Measurements from ENCODE around the gene GPRC5C.

Gene GPRC5C

DNA sequence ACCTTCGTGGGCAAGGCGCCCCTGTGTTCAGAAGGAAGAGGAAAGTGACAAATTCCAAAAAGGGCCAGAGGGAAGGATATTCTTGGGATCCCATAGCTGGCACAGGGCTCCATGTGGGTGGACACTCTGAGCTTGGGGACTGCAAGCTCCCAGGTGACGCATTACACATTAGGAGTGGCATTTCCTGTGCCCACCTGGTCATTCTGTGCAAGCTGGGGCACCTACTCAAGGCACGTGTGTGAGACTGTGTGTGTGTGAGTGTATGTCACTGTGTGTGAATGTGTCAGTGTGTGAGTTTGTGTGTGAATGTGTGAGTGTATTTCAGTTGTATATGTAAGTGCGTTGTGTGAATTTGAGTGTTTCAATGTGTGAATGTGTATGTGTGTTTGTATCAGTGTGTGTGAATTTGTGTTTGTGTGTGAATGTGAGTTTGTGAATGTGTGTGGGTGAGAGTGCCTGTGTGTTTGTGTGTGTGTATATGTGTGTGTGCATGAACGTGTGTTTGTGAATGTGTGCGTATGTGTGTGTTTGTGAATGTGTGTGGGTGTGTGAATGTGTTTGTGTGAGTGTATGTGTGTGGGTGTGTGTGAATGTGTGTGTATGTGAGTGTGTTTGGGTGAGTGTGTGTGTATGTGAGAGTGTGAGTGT lies 33.0 kb downstream of the GPRC5C start:
- Mint-ChIP-seq H3K27ac (no peak overlapping the region), H3K4me3 (no peak overlapping the region), H3K27me3 (no peaks in the 10 kb centered on the region), H3K9me3 (no peaks in the 10 kb centered on the region), H3K4me1 (peaks cover 39% of the 10 kb centered on the region)
- DNase-seq = no peak
- ATAC-seq = no peak

DNA sequence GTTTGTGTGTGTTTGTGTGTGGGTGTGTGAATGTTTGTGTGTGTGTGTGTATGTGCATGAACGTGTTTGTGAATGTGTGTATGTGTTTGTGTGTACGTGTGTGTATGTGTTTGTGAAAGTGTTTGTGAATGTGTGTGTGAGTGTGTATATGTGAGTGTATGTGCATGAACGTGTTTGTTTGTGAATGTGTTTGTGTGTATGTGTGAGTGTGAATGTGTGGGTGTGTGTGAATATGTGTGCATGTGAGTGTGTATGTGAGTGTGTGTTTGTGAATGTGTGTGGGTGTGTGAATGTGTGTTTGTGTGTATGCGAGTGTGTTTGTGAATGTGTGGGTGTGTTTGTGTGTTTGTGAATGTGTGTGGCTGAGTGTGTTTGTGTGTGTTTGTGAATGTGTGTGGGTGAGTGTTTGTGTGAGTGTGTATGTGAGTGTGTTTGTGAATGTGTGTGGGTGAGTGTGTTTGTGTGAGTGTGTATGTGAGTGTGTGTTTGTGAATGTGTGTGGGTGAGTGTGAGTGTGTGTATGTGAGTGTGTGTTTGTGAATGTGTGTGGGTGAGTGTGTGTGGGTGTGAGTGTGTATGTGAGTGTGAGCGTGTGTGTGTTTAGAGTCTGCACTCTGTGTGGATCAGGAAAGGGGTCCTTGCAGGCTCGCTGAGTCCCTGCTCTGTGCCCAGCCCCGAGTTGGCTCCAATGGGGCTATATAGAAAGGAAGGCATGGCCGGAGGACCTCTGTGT lies 33.7 kb downstream of the GPRC5C start:
- Mint-ChIP-seq H3K4me3 (no peak overlapping the region), H3K4me1 (peaks cover 46% of the 10 kb centered on the region)
- no peak for ATAC-seq

GRCh38 chr17:74466111-74466827 lies 34.4 kb downstream of the GPRC5C start, which contains the start of gene CD300A:
Gene CD300A (plus strand): TSS chr17:74466634. CDS start chr17:74466704, 70 bp downstream.
- Mint-ChIP-seq H3K27ac (no peak within 1 kb of the TSS), H3K27me3 (no peaks in the 10 kb centered on the region), H3K9me3 (no peaks in the 10 kb centered on the region), H3K4me3 (no peak within 1 kb of the TSS), H3K4me1 (peaks cover 49% of the 10 kb centered on the region)
- DNase-seq (peak in 1 of 2 donors; percentile 26), ATAC-seq (peak; percentile 1)

More for the DNA sequence above, 33.7 kb downstream of the GPRC5C start:
- H3K9me3 Mint-ChIP-seq = no peaks in the 10 kb centered on the region
- DNase-seq = no peak
- H3K27me3 Mint-ChIP-seq = no peaks in the 10 kb centered on the region
- H3K27ac Mint-ChIP-seq = no peak overlapping the region

- ATAC-seq (peak; percentile 25), DNase-seq (no peak)
- no peaks in the 10 kb centered on the region for H3K9me3 Mint-ChIP-seq
- H3K4me3 Mint-ChIP-seq = no peak overlapping the region
- H3K27ac Mint-ChIP-seq = no peak overlapping the region
- H3K27me3 Mint-ChIP-seq = no peaks in the 10 kb centered on the region
- peaks cover 55% of the 10 kb centered on the region for H3K4me1 Mint-ChIP-seq
Measured at GRCh38 chr17:74466828-74467184, 34.9 kb downstream of the GPRC5C start.

- peak; percentile 11 for ATAC-seq
- Mint-ChIP-seq H3K27me3 (no peaks in the 10 kb centered on the region), H3K27ac (no peak overlapping the region), H3K4me1 (peaks cover 55% of the 10 kb centered on the region), H3K9me3 (no peaks in the 10 kb centered on the region), H3K4me3 (no peak overlapping the region)
- DNase-seq = no peak
Measured at GRCh38 chr17:74467221-74467951, 35.5 kb downstream of the GPRC5C start.

DNA sequence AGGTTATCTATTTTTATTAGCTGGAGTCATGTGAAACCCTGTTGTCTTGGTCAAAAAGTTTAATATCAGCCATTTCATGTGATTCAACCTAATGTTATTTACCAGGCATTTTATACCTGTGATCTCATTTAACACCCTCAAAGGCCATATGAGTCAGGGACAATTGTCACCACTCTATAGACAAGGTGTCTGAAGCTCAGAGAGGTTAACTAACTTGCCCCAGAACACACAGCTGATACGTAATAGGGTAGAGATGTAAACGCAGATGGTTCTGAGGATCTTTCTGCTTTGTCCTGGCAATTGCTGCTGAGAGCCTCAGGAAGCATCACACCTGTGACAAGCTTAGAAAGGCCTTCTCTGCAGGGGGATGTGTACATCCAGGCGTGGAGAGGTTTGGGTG lies 39.5 kb downstream of the GPRC5C start:
- ATAC-seq (no peak), DNase-seq (no peak)
- Mint-ChIP-seq H3K4me1 (peaks cover 65% of the 10 kb centered on the region), H3K27me3 (no peaks in the 10 kb centered on the region), H3K4me3 (no peak overlapping the region), H3K9me3 (peaks cover 4 to 18% of the 10 kb centered on the region in 2 donors), H3K27ac (no peak overlapping the region)

DNA sequence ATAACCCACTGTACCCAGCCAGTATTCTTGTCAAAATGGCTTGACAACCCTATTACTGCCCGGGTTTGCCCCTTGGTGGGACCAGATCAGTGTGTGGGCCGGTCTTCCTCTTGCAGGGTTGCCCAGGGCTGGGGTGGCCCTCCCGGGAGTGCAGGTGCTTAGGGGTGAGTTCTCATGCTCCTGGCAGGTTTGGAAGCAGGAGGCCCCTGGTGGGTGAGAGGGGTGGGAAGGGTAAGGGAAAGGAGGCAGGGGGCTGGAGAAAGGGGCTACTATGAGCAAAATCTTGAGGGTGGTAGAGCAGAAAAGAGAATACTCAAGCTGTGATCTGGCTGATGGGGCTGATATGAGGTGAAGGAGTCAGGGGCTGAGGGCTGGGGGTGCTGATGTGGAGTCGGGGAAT lies 41.0 kb downstream of the GPRC5C start:
- no peaks in the 10 kb centered on the region for H3K27me3 Mint-ChIP-seq
- ATAC-seq (peak; percentile 22), DNase-seq (no peak)
- H3K9me3 Mint-ChIP-seq = peaks cover 9 to 23% of the 10 kb centered on the region in 2 donors
- H3K27ac Mint-ChIP-seq = no peak overlapping the region
- peaks cover 57% of the 10 kb centered on the region for H3K4me1 Mint-ChIP-seq
- no peak overlapping the region for H3K4me3 Mint-ChIP-seq

DNA sequence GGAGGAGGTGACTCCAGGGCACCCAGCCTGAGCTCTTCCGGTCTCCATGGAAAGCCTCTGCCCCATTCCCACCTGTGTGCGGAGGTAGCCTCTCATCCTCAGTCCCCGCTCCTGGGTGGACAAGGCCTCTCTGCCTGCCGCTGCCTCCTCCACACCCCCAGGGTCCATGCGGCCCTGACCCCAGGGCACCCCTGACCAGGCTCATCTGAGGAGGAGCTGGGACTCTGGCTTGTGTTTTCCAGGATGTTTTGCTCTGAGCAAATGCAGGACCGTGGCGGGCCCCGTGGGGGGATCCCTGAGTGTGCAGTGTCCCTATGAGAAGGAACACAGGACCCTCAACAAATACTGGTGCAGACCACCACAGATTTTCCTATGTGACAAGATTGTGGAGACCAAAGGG lies 41.4 kb downstream of the GPRC5C start:
- peaks cover 9 to 23% of the 10 kb centered on the region in 2 donors for H3K9me3 Mint-ChIP-seq
- peaks cover 61% of the 10 kb centered on the region for H3K4me1 Mint-ChIP-seq
- peak overlapping the region in 1 of 2 donors; percentile 79 for H3K4me3 Mint-ChIP-seq
- H3K27me3 Mint-ChIP-seq = no peaks in the 10 kb centered on the region
- DNase-seq (no peak), ATAC-seq (no peak)
- H3K27ac Mint-ChIP-seq = no peak overlapping the region

GRCh38 chr17:74474043-74474792 lies 42.3 kb downstream of the GPRC5C start:
- H3K4me1 Mint-ChIP-seq = peaks cover 71% of the 10 kb centered on the region
- DNase-seq (no peak), ATAC-seq (peak; percentile 41)
- peaks cover 9 to 23% of the 10 kb centered on the region in 2 donors for H3K9me3 Mint-ChIP-seq
- H3K27ac Mint-ChIP-seq = peak overlapping the region in 1 of 2 donors; percentile 87
- H3K27me3 Mint-ChIP-seq = no peaks in the 10 kb centered on the region
- H3K4me3 Mint-ChIP-seq = peak overlapping the region; percentile 42 to 79

GRCh38 chr17:74475189-74475588 lies 43.3 kb downstream of the GPRC5C start:
- ATAC-seq = no peak
- H3K4me3 Mint-ChIP-seq = no peak overlapping the region
- H3K27me3 Mint-ChIP-seq = no peaks in the 10 kb centered on the region
- peaks cover 9 to 23% of the 10 kb centered on the region in 2 donors for H3K9me3 Mint-ChIP-seq
- peaks cover 71% of the 10 kb centered on the region for H3K4me1 Mint-ChIP-seq
- no peak overlapping the region for H3K27ac Mint-ChIP-seq
- no peak for DNase-seq

DNA sequence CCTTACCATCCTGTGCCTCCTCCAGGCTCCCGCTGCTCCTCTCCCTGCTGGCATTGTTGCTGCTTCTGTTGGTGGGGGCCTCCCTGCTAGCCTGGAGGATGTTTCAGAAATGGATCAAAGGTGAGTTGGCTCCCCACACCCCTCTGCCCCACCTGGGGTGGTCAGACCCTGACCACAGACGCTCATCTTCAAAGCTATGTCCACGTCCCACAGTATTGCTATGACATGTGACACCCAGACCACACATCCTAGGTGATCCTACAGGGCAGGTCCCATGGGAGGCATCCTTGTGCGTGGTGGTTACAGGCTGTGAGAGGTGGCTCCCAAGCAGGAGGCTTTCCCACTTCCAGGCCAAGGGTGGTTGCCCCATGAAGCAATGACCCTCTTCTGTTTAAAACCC lies 45.5 kb downstream of the GPRC5C start:
- H3K9me3 Mint-ChIP-seq = peaks cover 9 to 23% of the 10 kb centered on the region in 2 donors
- H3K27ac Mint-ChIP-seq = no peak overlapping the region
- ATAC-seq = no peak
- DNase-seq = no peak
- H3K4me1 Mint-ChIP-seq = peaks cover 67% of the 10 kb centered on the region
- no peaks in the 10 kb centered on the region for H3K27me3 Mint-ChIP-seq
- H3K4me3 Mint-ChIP-seq = no peak overlapping the region

- Mint-ChIP-seq H3K9me3 (peaks cover 9 to 23% of the 10 kb centered on the region in 2 donors), H3K4me1 (peaks cover 55% of the 10 kb centered on the region), H3K27me3 (no peaks in the 10 kb centered on the region), H3K27ac (peak overlapping the region; percentile 23 to 80), H3K4me3 (peak overlapping the region; percentile 47 to 61)
- peak in 1 of 2 donors; percentile 48 for DNase-seq
- peak; percentile 85 for ATAC-seq
Measured at GRCh38 chr17:74478420-74479100, 46.7 kb downstream of the GPRC5C start.

- peaks cover 42% of the 10 kb centered on the region for H3K4me1 Mint-ChIP-seq
- no peak for ATAC-seq
- H3K9me3 Mint-ChIP-seq = peaks cover 9 to 15% of the 10 kb centered on the region in 2 donors
- no peak overlapping the region for H3K4me3 Mint-ChIP-seq
- DNase-seq = no peak
- no peak overlapping the region for H3K27ac Mint-ChIP-seq
- no peaks in the 10 kb centered on the region for H3K27me3 Mint-ChIP-seq
Measured at GRCh38 chr17:74480290-74480689, 48.4 kb downstream of the GPRC5C start.

DNA sequence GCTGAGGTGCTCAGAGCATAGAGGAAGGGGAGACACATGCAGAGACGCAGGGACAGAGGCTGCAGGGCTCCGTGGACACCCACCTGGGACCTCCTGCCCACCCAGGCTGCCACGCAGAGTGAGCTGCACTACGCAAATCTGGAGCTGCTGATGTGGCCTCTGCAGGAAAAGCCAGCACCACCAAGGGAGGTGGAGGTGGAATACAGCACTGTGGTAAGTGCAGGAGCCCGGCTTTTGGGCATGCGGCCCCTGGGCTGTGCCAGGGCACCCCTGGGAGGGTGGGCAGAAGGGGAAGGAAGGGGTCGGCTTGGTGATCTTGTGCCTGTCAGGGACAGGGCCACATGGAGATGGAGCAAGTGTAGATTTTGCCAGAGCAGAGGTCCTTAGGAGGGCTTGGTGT lies 49.7 kb downstream of the GPRC5C start:
- Mint-ChIP-seq H3K27ac (peak overlapping the region in 1 of 2 donors; percentile 22), H3K27me3 (no peaks in the 10 kb centered on the region)
- ATAC-seq = no peak

More for the DNA sequence above, 49.7 kb downstream of the GPRC5C start:
- Mint-ChIP-seq H3K9me3 (peaks cover 2% of the 10 kb centered on the region in 2 donors), H3K4me3 (no peak overlapping the region), H3K4me1 (peaks cover 42% of the 10 kb centered on the region)
- no peak for DNase-seq

Measured in stimulated activated naive CD8-positive, alpha-beta T cell treated with anti-CD3 and anti-CD28 coated beads, Interleukin-15, amount 100 ng/mL, for 72 hours (primary cell).